HG02973 (cell line): ENCODE measurements around the gene ULK4.

Experiments
- ATAC-seq: cut with Tn5 transposase; IDR thresholded peaks from one replicate; pipeline ENCODE4 v1.9.1; 2021; ENCODE audit warnings: moderate library complexity; ENCODE audit not compliant: unreplicated experiment

The ULK4 gene

DNA sequence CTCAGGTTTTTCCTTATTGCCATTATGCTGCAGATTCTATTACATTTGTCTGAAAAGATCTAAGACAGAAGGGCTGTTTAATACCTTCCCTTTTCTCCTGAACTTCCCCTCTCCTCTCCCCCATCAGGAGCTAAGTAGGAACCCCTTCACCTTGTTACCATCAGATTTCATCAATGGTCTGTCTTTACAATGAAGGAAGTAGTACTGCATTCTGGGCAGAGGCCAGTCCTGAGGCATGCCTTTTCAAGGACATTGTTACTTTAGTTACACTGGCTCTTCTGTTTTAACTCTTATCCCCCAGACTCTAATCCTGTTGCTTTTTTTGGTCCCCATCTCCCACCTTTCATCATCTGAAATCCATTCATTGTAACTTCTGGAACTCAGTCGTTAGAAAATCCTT, 754.5 kb downstream of the ULK4 start:
- no peak for ATAC-seq

DNA sequence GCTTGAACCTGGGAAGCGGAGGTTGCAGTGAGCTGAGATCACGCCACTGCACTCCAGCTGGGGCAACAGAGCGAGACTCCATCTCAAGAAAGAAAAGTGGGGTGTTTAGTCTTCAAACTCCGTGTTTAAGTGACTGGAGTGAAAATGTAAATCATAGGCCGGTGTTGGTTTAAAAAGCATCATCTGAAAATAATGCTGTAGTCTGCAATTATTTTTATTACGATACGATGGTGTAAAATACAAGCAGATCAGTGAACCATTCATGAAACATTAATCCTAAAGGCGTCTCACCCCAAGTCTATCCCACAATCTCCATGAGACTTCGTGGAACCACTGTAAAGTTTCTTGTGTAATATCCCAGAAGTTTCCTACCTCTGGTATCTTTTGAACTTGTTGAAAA, 756.3 kb downstream of the ULK4 start:
- ATAC-seq, result no peak

DNA sequence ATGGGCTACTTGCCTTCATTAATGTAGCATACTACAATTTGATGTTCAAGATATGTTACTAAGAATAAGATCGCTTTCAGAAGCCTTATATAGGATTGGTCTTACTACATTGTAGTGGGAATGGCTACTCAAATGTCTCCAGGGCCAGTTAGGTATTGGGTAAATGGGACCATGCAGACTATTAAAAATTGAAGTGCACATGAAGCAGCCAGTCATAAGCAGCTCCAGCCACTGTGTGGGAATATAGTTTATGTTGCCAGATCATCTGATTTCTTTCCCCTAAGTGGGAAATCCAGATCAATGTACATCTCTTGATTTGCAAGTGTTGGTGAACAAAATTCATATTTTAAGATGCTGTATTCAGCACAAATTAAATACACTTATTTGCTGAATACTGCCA, 757.5 kb downstream of the ULK4 start:
- no peak for ATAC-seq

DNA sequence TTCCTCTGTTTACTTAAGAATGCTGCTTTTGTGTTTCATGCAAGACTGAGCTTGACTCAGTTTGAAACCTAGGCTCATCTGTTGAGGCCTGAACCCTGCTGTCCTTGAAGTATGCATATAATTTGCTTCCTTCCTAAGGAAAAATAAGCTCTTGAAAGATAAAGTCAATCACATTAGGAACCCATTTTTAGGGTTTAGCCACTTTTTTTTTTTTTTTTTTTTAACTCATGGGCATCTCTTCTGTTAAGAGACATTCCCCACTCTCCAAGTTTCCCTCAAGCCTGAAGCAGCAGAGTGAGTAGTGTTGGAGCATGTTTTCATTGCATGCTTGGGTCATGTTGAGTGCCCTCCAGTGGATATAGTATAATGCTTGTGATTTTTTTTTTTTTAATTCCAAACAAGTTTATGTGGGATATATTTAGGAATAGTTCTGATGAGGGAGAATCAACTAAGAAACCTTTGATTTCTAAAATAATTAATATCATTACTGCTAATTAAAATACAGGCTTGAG, 759.0 kb downstream of the ULK4 start:
- ATAC-seq, result no peak

DNA sequence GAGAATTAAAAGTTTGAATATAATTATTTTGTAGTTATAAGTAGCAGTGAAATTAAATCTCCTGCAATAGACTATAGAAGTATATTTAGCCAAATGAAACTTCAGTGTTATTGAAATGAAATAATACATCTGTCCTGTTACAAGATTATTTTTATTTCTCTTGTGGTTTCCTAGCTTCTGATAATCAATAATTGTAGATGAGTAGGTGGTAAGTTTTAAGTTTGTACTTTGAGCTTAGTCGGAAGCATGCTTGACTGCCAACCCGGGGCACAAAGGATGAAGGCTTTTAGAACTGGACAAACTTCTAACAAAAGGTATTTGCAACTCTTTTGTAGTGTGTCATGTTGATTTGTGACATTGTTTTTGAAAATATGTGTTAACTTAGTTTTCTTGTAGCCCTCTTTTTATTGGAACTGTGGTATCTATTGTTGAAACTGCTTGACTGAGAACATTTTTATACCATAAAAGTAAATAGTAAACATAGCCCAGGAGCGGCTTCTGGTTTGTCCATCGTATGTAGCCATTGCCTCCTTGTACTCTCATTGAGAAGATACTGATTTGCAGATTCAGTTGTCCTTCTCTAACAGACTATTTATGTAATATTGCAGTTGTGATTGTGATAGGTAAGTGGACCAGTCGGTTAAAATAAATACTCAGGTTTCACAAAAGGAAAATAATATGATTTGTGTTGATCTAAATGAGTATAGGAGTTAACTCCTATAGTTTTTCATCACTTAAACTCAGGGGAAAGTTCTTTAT, 759.6 kb downstream of the ULK4 start:
- no peak for ATAC-seq

DNA sequence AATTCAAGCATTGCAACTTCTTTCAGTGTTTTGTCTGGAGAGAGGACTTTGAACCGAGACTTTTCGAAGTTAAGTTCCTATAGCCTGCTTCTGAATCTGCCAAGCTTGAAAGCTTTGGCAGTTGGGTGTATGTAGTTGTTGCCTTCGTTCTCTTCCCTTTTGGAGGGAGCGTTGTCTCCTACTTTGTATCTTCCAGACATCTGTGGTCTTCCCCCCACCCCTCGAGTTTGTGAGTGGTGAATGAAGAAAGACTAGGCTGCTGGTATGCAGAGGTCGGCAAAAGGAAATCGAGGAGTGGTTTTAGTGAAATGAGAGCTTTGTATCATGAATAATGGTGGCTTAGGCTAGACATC, 761.3 kb downstream of the ULK4 start:
- ATAC-seq, result no peak

DNA sequence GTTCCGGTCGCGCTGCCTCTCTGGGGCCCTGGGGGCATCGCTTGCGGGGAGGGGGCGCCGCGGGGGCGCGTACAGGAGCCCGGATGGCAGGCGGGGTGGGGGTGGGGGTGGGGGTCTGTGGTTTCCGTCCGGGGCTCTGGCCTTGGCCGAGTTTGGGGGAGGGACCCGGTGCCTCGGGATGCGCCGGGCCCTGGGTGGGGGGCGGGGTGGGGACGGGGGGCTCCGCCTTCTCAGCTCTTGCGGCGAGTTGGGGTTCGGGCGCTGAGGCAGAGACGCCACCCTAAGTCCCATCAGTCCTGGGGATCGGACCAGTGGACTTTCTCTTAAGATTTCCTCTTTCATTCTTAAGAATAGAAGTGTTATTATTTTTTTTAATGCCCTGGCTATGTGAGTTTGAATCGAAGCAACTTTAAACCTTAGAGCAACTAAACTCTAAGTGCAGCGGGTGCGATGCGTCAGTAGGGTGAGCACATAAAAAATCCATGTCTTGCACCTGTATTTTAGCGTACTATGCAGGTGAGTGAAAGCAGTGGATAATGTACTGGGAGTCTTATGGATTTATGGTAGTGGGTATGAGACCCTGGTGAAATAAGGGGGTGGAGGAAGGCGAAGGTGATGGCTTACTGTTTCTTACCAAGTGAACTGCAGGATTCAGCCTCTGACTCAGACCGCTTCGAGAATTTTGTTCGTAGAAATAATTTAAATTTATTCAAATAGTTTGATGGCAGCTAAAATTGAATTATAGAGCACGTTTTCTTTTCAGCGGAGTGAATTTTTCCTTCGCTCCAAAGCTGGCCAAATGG, 761.8 kb downstream of the ULK4 start:
- ATAC-seq, result no peak

DNA sequence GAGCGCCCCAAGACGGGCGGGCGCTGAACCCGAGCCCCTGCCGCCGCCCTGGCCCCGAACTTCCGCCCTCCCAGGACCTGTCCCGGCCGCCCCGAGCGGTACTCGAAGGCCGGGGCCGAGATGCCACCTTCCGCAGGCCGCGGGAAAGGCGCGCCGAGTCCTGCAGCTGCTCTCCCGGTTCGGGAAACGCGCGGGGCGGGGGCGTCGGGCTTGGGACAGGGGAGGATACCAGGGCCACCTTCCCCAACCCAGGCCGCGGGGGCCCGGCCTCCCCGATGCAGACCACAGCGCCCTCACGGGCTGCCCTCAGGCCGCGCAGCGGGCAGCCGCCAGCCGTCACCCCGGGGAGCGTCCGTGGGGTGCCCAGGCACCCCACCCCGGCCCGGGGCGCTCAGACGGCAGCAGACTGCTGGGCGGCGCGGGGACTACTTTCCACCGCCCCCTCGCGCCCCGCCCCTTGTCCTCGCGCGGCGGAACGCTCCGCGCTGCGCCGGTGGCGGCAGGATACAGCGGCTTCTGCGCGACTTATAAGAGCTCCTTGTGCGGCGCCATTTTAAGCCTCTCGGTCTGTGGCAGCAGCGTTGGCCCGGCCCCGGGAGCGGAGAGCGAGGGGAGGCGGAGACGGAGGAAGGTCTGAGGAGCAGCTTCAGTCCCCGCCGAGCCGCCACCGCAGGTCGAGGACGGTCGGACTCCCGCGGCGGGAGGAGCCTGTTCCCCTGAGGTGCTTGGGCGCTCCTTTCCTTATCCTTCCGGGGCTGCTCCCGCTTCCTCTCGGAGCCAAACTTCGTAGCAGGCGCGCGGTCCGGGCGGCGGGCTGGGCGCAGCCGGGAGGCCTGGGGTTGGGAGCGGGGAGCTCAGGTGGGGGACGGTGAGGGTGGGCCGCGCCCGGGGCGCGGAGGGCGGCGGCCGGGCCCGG, 762.7 kb downstream of the ULK4 start, which contains the start of gene CTNNB1:
CTNNB1 (plus strand) TSS at position 556 of the 916 bp plus-strand sequence. CDS start 24,564 bp downstream, outside the sequence.
- ATAC-seq, result peak; percentile 73

DNA sequence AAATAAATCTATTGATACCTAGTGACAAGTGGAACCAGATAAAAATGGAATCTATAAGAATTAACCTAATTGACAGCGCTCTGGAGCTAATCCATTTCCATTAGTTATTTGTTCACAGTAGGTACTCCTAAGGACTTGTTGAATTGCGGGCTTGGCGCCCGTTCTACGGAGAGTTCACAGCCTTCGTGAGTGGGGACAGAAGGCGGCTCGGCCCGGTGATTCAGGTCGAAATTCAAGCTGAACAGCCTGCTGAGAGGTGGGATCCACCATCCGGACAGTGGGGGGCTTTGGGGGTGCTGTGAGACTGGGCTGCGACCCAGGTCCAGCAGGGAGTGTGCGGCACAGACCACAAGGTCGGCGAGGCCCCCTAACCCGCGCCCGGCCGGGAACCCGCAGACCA, 763.4 kb downstream of the ULK4 start:
- ATAC-seq, result peak; percentile 6

DNA sequence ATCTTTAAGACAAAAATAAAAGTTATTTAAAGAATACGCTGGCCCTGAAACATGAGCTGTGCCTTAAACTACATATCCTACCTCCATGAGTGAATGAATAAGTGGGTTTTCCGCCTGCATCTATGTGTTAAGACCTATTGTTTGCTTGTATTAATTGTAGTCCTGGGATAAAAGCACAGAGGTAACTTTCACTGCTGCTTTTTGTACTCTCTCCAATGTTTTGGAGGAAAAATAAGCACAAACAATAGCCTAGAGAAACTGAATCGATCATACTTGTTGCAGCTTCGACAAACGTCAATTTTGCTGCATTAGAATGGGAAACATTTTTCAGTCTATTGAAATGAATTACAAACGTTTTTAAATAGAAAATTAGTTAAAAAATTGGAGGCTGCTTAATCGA, 763.9 kb downstream of the ULK4 start:
- ATAC-seq, result no peak
